Skeletal muscle satellite cell (primary cell): ENCODE measurements around the gene AQP12B. TPM values are rescaled to one million over a fixed set of nuclear protein-coding genes. Genes with fewer than 3 reads are reported as not detected.

ENCODE experiments used
- small RNA-seq: library from RNA; depleted of rRNA; stranded (forward); fragments of <200 nt; gene quantifications from one replicate; pipeline ENCODE3, GENCODE V24; 2012

Gene AQP12B

Small RNA genes lying within 50 kb of the gene (small RNA-seq; reads per million reads assigned to genes)
- gene AC011298.3: not detected
